Lung (tissue), 12 donors: ENCODE results near the gene MALT1. TPM values are rescaled to one million over a fixed set of nuclear protein-coding genes. Genes with fewer than 3 reads are reported as not detected.
A peak's percentile ranks its signal among the peaks of the same experiment; 100 is the strongest.

ENCODE experiments used
- ATAC-seq: fragments of 200-7000 bp; cut with Tn5 transposase; one replicate; pipeline ENCODE4 v1.9.1; 2020; ENCODE audit warnings: moderate number of reproducible peaks; ENCODE audit not compliant: insufficient read depth, low FRiP score
- DNase-seq, 3 donors: peaks; one replicate each; pipeline ENCODE4 v3.0.0-alpha.2; 2013 to 2017
- H3K27ac ChIP-seq, 2 donors: one replicate each; pipeline ENCODE4 v1.5.1; 2013; ENCODE audit warnings: mild to moderate bottlenecking in 2 of 2, moderate library complexity in 2 of 2, control low read depth in 1 of 2, inconsistent platforms in 1 of 2, low read depth in 1 of 2, low read length in 1 of 2
- H3K27me3 ChIP-seq, 3 donors: one replicate each; pipeline ENCODE4 v1.5.1; 2013; ENCODE audit warnings: low read length in 2 of 3; ENCODE audit not compliant: control insufficient read depth in 3 of 3, insufficient read depth in 3 of 3
- H3K36me3 ChIP-seq, 4 donors: one replicate each; pipeline ENCODE4 v1.5.1; 2013; ENCODE audit warnings: low read length in 4 of 4, mild to moderate bottlenecking in 1 of 4, moderate library complexity in 1 of 4; ENCODE audit not compliant: control insufficient read depth in 4 of 4, insufficient read depth in 4 of 4
- H3K4me1 ChIP-seq, 5 donors: one replicate each; pipeline ENCODE4 v1.5.1; 2013; ENCODE audit warnings: low read length in 5 of 5, mild to moderate bottlenecking in 2 of 5, moderate library complexity in 1 of 5; ENCODE audit not compliant: control insufficient read depth in 5 of 5, insufficient read depth in 5 of 5
- H3K4me3 ChIP-seq: one replicate; pipeline ENCODE4 v1.5.1; 2013; ENCODE audit warnings: mild to moderate bottlenecking, control low read depth, moderate library complexity
- H3K9ac ChIP-seq, 2 donors: one replicate each; pipeline ENCODE4 v1.5.1; 2013; ENCODE audit warnings: low read length in 2 of 2, control low read depth in 1 of 2; ENCODE audit not compliant: insufficient read depth in 1 of 2
- H3K9me3 ChIP-seq, 4 donors: one replicate each; pipeline ENCODE4 v1.5.1; 2013; ENCODE audit warnings: low read length in 3 of 4, mild to moderate bottlenecking in 1 of 4, moderate library complexity in 1 of 4; ENCODE audit not compliant: control insufficient read depth in 4 of 4, insufficient read depth in 3 of 4
- WGBS, 2 donors: extraction: QIAGEN DNeasy Blood & Tissue Kit; methylation state at CpG; one replicate each; pipeline ENCODE4 v1.1.7; 2013; 5-methylcytosine and 5-hydroxymethylcytosine counted together
- polyA plus RNA-seq, 2 donors: library from polyadenylated mRNA; stranded (reverse); fragments of 200-250 nt; gene quantifications; one replicate each; pipeline ENCODE4 v1.2.1, GENCODE V29; 2013
- total RNA-seq, 2 donors: library from RNA; depleted of rRNA in 1 of 2; stranded (reverse); fragments of >200 nt in 1 of 2; gene quantifications; one replicate each; pipeline ENCODE4 v1.2.1, GENCODE V29; 2014 to 2021
- TF ChIP-seq, protein P1 (sequence below): IDR thresholded peaks from 2 replicates; pipeline ENCODE4 v1.5.1; 2012; ENCODE audit warnings: mild to moderate bottlenecking; ENCODE audit errors: control extremely low read depth, extremely low read depth
- donor health status: control.
- donor health status: control.
- donor health status: Bipolar disorder and iron deficiency.
- donor health status: healthy.
- donor health status: DM: yes; HTN: yes; CAD: no.

MALT1 gene
- total and polyA plus RNA-seq, 4 donors, result 6.1 to 35.6 (median 12.9) TPM

DNA sequence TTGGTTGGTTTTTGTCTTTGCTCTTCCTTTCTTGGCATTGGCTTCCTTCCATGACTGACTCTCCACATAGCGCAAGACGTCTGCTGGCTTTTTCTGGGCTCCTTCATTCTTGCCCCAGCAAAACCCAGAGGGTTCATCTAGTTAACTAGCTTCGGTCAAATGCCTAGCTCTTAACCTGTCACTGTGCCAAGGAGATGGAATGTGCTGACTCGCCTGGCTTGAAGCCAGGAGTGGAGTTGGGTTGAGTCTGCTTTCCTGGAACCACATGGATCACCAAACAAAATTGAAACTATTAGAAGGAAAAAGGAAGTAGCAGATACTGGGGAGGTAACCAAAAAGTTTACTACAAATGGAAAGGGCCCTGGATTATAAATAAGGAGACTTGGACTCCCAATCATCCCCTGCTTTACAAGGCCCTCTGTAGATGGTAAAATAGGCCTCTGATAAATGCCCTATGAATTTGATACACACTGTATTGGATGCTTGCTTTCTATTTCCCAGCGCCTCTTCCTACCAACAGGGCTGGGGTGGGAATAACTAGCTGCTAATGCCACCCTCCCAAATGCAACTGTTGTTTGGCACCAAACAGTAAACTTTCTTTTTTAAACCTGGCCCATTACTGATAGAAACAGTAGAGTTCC, 11.3 kb downstream of the MALT1 start:
- DNase-seq (peak; percentile 79 to 85 (median 81)), ATAC-seq (no peak)
- Histone ChIP-seq H3K36me3 (peaks cover 2 to 16% (median 6%) of the 10 kb centered on the region in 4 donors), H3K4me3 (no peak overlapping the region), H3K27me3 (no peaks in the 10 kb centered on the region), H3K4me1 (peaks cover 0 to 5% (median 0%) of the 10 kb centered on the region in 5 donors), H3K9ac (no peak overlapping the region), H3K27ac (no peak overlapping the region), H3K9me3 (no peaks in the 10 kb centered on the region)
- 67 to 72% methylated on average over 5 of the region's 5 CpGs for WGBS, 2 donors
- TF ChIP-seq, protein P1, sequence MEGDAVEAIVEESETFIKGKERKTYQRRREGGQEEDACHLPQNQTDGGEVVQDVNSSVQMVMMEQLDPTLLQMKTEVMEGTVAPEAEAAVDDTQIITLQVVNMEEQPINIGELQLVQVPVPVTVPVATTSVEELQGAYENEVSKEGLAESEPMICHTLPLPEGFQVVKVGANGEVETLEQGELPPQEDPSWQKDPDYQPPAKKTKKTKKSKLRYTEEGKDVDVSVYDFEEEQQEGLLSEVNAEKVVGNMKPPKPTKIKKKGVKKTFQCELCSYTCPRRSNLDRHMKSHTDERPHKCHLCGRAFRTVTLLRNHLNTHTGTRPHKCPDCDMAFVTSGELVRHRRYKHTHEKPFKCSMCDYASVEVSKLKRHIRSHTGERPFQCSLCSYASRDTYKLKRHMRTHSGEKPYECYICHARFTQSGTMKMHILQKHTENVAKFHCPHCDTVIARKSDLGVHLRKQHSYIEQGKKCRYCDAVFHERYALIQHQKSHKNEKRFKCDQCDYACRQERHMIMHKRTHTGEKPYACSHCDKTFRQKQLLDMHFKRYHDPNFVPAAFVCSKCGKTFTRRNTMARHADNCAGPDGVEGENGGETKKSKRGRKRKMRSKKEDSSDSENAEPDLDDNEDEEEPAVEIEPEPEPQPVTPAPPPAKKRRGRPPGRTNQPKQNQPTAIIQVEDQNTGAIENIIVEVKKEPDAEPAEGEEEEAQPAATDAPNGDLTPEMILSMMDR, result no peak

DNA sequence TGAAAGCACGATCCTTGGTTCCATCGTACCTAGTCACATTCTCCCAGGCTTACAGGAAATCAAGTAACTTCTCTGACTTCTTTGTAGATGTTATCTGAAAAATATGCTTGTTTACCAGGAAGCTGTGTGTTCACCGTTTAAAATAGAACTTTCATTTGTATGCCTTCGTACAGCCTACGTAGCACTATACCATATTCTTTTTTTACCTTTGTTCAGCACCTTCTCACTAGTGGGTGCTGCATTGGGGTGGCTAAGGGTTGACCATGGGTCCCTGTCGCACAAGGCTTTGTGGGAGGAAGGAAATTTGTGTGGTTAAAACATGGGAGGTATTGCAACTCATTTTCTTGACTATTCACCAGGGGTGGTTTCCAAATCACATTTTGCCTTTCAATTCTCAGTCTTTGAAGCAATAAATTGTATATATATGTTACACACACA, 16.6 kb downstream of the MALT1 start:
- H3K36me3 ChIP-seq, result peaks cover 3 to 10% (median 7%) of the 10 kb centered on the region in 4 donors
- WGBS, 2 donors, result 25 to 50% methylated on average over 6 of the region's 6 CpGs
- DNase-seq, result no peak
- H3K9me3 ChIP-seq, result no peaks in the 10 kb centered on the region
- TF ChIP-seq, protein P1, result no peak
- no peaks in the 10 kb centered on the region for H3K27me3 ChIP-seq
- no peak overlapping the region for H3K4me3 ChIP-seq
- no peak for ATAC-seq
- peaks cover 0 to 5% (median 0%) of the 10 kb centered on the region in 5 donors for H3K4me1 ChIP-seq
- H3K9ac ChIP-seq, result no peak overlapping the region
- peak overlapping the region in 1 of 2 donors; percentile 60 for H3K27ac ChIP-seq

DNA sequence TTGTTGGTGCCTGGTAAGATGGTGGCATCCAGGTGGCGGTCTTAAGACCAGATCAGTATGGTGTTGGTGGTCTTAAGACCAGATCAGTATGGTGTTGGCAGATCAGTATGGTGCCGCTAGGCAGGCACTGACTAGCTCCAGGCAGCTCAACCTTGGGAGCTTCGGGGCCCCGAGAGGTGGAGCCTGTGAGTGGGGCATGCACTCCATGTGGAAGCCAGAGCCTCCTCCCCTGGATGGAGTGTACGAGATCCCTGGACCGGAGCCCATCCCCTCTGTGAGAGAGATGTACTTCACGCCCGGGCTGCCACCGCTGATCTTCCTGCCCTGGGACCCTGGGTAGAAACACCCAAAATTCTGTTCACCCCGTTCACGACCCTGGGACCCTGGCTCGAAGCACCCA, 19.0 kb downstream of the MALT1 start:
- Histone ChIP-seq H3K9me3 (no peaks in the 10 kb centered on the region), H3K4me1 (peaks cover 0 to 7% (median 0%) of the 10 kb centered on the region in 5 donors), H3K27ac (no peak overlapping the region), H3K9ac (no peak overlapping the region), H3K4me3 (no peak overlapping the region), H3K36me3 (peaks cover 3 to 10% (median 7%) of the 10 kb centered on the region in 4 donors), H3K27me3 (no peaks in the 10 kb centered on the region)
- DNase-seq, result peak in 1 of 3 donors; percentile 12
- WGBS, 2 donors, result 97% methylated on average over 12 of the region's 12 CpGs
- TF ChIP-seq, protein P1, result no peak
- ATAC-seq, result no peak
